ENCODE data around the gene CUL1.

- no peak for TF ChIP-seq CTCF (conservative IDR thresholded peaks at IDR 0.05 in 1 of 2, IDR thresholded peaks at IDR 0.05 in 1 of 2; ENCODE audit: extremely low read depth in 1 of 2, insufficient read depth in 1 of 2, low read depth in 1 of 2, low read length in 2 of 2)
- TF ChIP-seq EZH2 (IDR thresholded peaks at IDR 0.05; ENCODE audit: borderline replicate concordance, low read length) = no peak
Measured at GRCh38 chr7:148732862-148733261, 34.2 kb downstream of the CUL1 start.
